K562 (cell line): ENCODE results near the gene RAI1. TPM values are rescaled to one million over a fixed set of nuclear protein-coding genes. Genes with fewer than 3 reads are reported as not detected.

Source experiments
- ARID2 ChIP-seq: fragments of 450-650 bp; IDR thresholded peaks from 2 replicates; pipeline ENCODE4 v1.6.1; 2017; ENCODE audit warnings: antibody characterized with exemption, mild to moderate bottlenecking
- ARID3A ChIP-seq: IDR thresholded peaks from 2 replicates; pipeline ENCODE4 v1.6.1; 2012; ENCODE audit warnings: low read depth, low read length, improper control_type of control experiment, borderline replicate concordance
- CC2D1A ChIP-seq: fragments of 450-650 bp; IDR thresholded peaks from 2 replicates; pipeline ENCODE4 v1.6.1; 2017; ENCODE audit warnings: mild to moderate bottlenecking
- CEBPB ChIP-seq: fragments of 450-650 bp; IDR thresholded peaks from 2 replicates; pipeline ENCODE4 v1.6.1; 2016; ENCODE audit warnings: missing genetic modification characterization, missing compliant biosample characterization
- CREB3 ChIP-seq: fragments of 450-650 bp; conservative IDR thresholded peaks from 2 replicates; pipeline ENCODE4 v1.6.1; 2016; ENCODE audit warnings: missing genetic modification characterization, low read depth, mild to moderate bottlenecking, missing compliant biosample characterization, moderate library complexity
- ETS1 ChIP-seq: conservative IDR thresholded peaks from 2 replicates; pipeline ENCODE4 v1.6.1; 2011; ENCODE audit warnings: low read depth, mild to moderate bottlenecking, low read length; ENCODE audit not compliant: control insufficient read depth
- IRF1 ChIP-seq: sonication (generic); formaldehyde crosslinking; IDR thresholded peaks from 2 replicates; pipeline ENCODE4 v1.8.0; 2022; ENCODE audit warnings: missing genetic modification reagents, mild to moderate bottlenecking, borderline replicate concordance
- JUNB ChIP-seq: fragments of 450-650 bp; formaldehyde crosslinking; conservative IDR thresholded peaks from 2 replicates; pipeline ENCODE4 v1.4.0; 2020; ENCODE audit warnings: mild to moderate bottlenecking
- KAT2B ChIP-seq: IDR thresholded peaks from one replicate; pipeline ENCODE4 v1.6.1; 2012; ENCODE audit warnings: low read depth, mild to moderate bottlenecking, control low read depth, inconsistent platforms, low read length, moderate library complexity
- MECOM ChIP-seq: fragments of 250-450 bp; sonication (Bioruptor Pico); IDR thresholded peaks from 2 replicates; pipeline ENCODE4 v1.8.0; 2022; ENCODE audit warnings: inconsistent platforms
- MLX ChIP-seq, 2 experiments: fragments of 450-650 bp in 1 of 2; sonication (generic) in 1 of 2; formaldehyde crosslinking; conservative IDR thresholded peaks; 2 replicates each; pipeline versions ENCODE4 v1.4.0 to v1.8.1; 2020 to 2022; ENCODE audit warnings: mild to moderate bottlenecking in 1 of 2, missing genetic modification reagents in 1 of 2
- PATZ1 ChIP-seq: fragments of 250-450 bp; sonication (Bioruptor Pico); IDR thresholded peaks from 2 replicates; pipeline ENCODE4 v1.5.0; 2020; ENCODE audit warnings: mild to moderate bottlenecking, borderline replicate concordance
- POLR2AphosphoS2 ChIP-seq: IDR thresholded peaks from 2 replicates; pipeline ENCODE4 v1.6.1; 2012; ENCODE audit warnings: low read length, improper control_type of control experiment
- RFX7 ChIP-seq: fragments of 250-450 bp; sonication (Bioruptor Pico); IDR thresholded peaks from 2 replicates; pipeline ENCODE4 v1.5.1; 2021; ENCODE audit warnings: mild to moderate bottlenecking
- THRAP3 ChIP-seq: fragments of 450-650 bp; IDR thresholded peaks from 2 replicates; pipeline ENCODE4 v1.6.1; 2016; ENCODE audit warnings: mild to moderate bottlenecking, inconsistent platforms, borderline replicate concordance
- ZFP36 ChIP-seq: fragments of 150-350 bp; IDR thresholded peaks from 2 replicates; pipeline ENCODE4 v1.6.1; 2018; ENCODE audit warnings: low read length, low read depth; ENCODE audit not compliant: partially characterized antibody
- ZNF232 ChIP-seq: sonication (generic); formaldehyde crosslinking; IDR thresholded peaks from 2 replicates; pipeline ENCODE4 v1.8.0; 2022; ENCODE audit warnings: mild to moderate bottlenecking, missing genetic modification reagents
- ZNF695 ChIP-seq: fragments of 450-650 bp; formaldehyde crosslinking; IDR thresholded peaks from 2 replicates; pipeline ENCODE4 v1.4.0; 2020; ENCODE audit warnings: mild to moderate bottlenecking, moderate library complexity
- ZNF696 ChIP-seq: fragments of 250-450 bp; sonication (Bioruptor Pico); conservative IDR thresholded peaks from 2 replicates; pipeline ENCODE4 v1.4.0; 2020; ENCODE audit warnings: mild to moderate bottlenecking, moderate library complexity
- polyA plus RNA-seq, 8 experiments: library from polyadenylated mRNA; depleted of rRNA in 4 of 8; stranded (reverse) in 5 of 8; unstranded in 3 of 8; fragments of >200 nt; fragmentation: Nextera tagmentation in 2 of 8; fragmentation: Illumina TruSeq in 1 of 8; extraction: Ambion mirVana in 2 of 8; extraction: Trizol in 1 of 8; gene quantifications; 2 replicates each; pipeline versions ENCODE4 v1.2.1 to v1.2.3, GENCODE V29; 2011 to 2014; ENCODE audit warnings: inconsistent platforms in 1 of 8, missing spikeins in 1 of 8
- total RNA-seq, 7 experiments: library from RNA; depleted of rRNA in 6 of 7; stranded (reverse); fragments of >200 nt in 6 of 7; fragmentation: Illumina TruSeq in 2 of 7; extraction: Trizol in 2 of 7; gene quantifications; 2 replicates each; pipeline versions ENCODE4 v1.2.1 to v1.2.3, GENCODE V29; 2011 to 2021; ENCODE audit warnings: low replicate concordance in 1 of 7

RAI1 gene
- total and polyA plus RNA-seq, 9 of the 15 experiments (the other 6 are each of a cell fraction or from before 2014, with no cell fraction given): 0.68 to 19.9 (median 5.5) TPM

- TF ChIP-seq CREB3 (tag): no peak
- no peak for TF ChIP-seq MECOM (CRISPR knock-in tag)
- no peak for TF ChIP-seq ZNF232 (CRISPR knock-in tag)
- no peak for TF ChIP-seq ZNF696
- TF ChIP-seq CEBPB: no peak
- no peak for TF ChIP-seq RFX7
- TF ChIP-seq IRF1 (CRISPR knock-in tag): no peak
- no peak for TF ChIP-seq MLX (CRISPR knock-in tag; conservative IDR thresholded peaks at IDR 0.05)
- TF ChIP-seq ARID2: no peak; the same call in 1 of the 2 replicates
- no peak for TF ChIP-seq KAT2B
- no peak for TF ChIP-seq ZFP36
- TF ChIP-seq ZNF695 (CRISPR knock-in tag): no peak
- peak; percentile 57; the same call in 1 of the 2 replicates for TF ChIP-seq CC2D1A
- 0 out of 2 replicates have a peak, but pooled peaks have one; percentile 30 for TF ChIP-seq THRAP3
- TF ChIP-seq ARID3A: no peak
- TF ChIP-seq JUNB: no peak
- TF ChIP-seq ETS1: no peak
- TF ChIP-seq POLR2AphosphoS2: no peak
- no peak for TF ChIP-seq PATZ1 (CRISPR knock-in tag)
Observed at GRCh38 chr17:17812211-17813054, 131.2 kb downstream of the RAI1 start (continued).
